GM12878 (cell line): ENCODE measurements around the gene SDK2. TPM values are rescaled to one million over a fixed set of nuclear protein-coding genes. Genes with fewer than 3 reads are reported as not detected.

Experiments
- ATAC-seq: fragments of 200-7000 bp; cut with Tn5 transposase; 3 replicates; pipeline ENCODE4 v1.9.1; 2020; ENCODE audit warnings: mild to moderate bottlenecking, moderate library complexity
- BruUV-seq: library from RNA; stranded (reverse); fragments of 400-500 nt; replicated peaks from 2 replicates; lab custom pipeline; 2021; lab: Mats Ljungman, UMichigan
- CTCF ChIA-PET: fragments of 300-600 bp; sonication (Branson Sonifier 250); formaldehyde crosslinking; extraction: SDS; loops from one replicate; lab custom pipeline; 2021; ENCODE audit warnings: inconsistent platforms; lab: Yijun Ruan, JAX
- POLR2A ChIA-PET: fragments of 350-600 bp; formaldehyde crosslinking; extraction: SDS; loops from one replicate; lab custom pipeline; 2021; ENCODE audit warnings: inconsistent platforms; lab: Charles Lee
- RAD21 ChIA-PET: fragments of 300-600 bp; sonication (Branson Sonifier 250); formaldehyde crosslinking; loops from one replicate; lab custom pipeline; 2023; ENCODE audit warnings: antibody characterized with exemption; ENCODE audit not compliant: unreplicated experiment; lab: Charles Lee
- SMC1A ChIA-PET: fragments of 300-600 bp; sonication (Branson Sonifier 250); formaldehyde crosslinking; loops from one replicate; lab custom pipeline; 2023; ENCODE audit not compliant: unreplicated experiment, uncharacterized antibody; lab: Charles Lee
- DNase-seq: peaks from one replicate; pipeline ENCODE4 v3.0.0-alpha.2; 2011; ENCODE audit warnings: low read depth, low spot score
- FAIRE-seq: peaks from 3 replicates; lab custom pipeline; 2011; peaks lifted over from hg19 to GRCh38; lab: Jason Lieb, UNC
- H2AFZ ChIP-seq: 2 replicates; pipeline ENCODE4 v1.6.0; 2011; ENCODE audit warnings: low read depth, low read length, control low read depth; ENCODE audit not compliant: control insufficient read depth
- H3K27ac ChIP-seq: 2 replicates; pipeline ENCODE4 v1.5.1; 2011; ENCODE audit warnings: control low read depth; ENCODE audit not compliant: control insufficient read depth, insufficient read depth
- H3K27me3 ChIP-seq, 2 experiments: replicated peaks in 1 of 2; 2 replicates each; pipeline versions ENCODE4 v1.6.0 to v1.6.1; 2011; ENCODE audit warnings: low read length in 1 of 2; ENCODE audit not compliant: control insufficient read depth in 2 of 2, insufficient read depth in 2 of 2
- H3K36me3 ChIP-seq, 2 experiments: 2 replicates each; pipeline ENCODE4 v1.5.1; 2011; ENCODE audit warnings: low read length in 1 of 2; ENCODE audit not compliant: control insufficient read depth in 2 of 2, insufficient read depth in 2 of 2
- H3K4me1 ChIP-seq: 2 replicates; pipeline ENCODE4 v1.6.1; 2011; ENCODE audit warnings: mild to moderate bottlenecking, low read length, moderate library complexity, mixed read lengths; ENCODE audit not compliant: control insufficient read depth, insufficient read depth
- H3K4me2 ChIP-seq: 2 replicates; pipeline ENCODE4 v1.6.0; 2011; ENCODE audit warnings: control low read depth; ENCODE audit not compliant: control insufficient read depth, insufficient read depth
- H3K4me3 ChIP-seq: fragments of 200-600 bp; sonication (generic); 2 replicates; pipeline ENCODE4 v1.5.1; 2016
- H3K79me2 ChIP-seq: 2 replicates; pipeline ENCODE4 v1.6.0; 2011; ENCODE audit warnings: low read length; ENCODE audit not compliant: control insufficient read depth, insufficient read depth
- H3K9ac ChIP-seq: 2 replicates; pipeline ENCODE4 v1.8.0; 2011; ENCODE audit warnings: low read length, control low read depth, mixed read lengths; ENCODE audit not compliant: control insufficient read depth, insufficient read depth
- H3K9me3 ChIP-seq: replicated peaks from 3 replicates; pipeline ENCODE4 v1.5.1; 2011; ENCODE audit warnings: mild to moderate bottlenecking, low read length; ENCODE audit not compliant: control insufficient read depth, insufficient read depth
- H4K20me1 ChIP-seq: 2 replicates; pipeline ENCODE4 v1.6.0; 2011; ENCODE audit not compliant: control insufficient read depth, insufficient read depth
- BCLAF1 ChIP-seq: fragments of 450-650 bp; IDR thresholded peaks from 2 replicates; pipeline ENCODE4 v1.6.1; 2017; ENCODE audit warnings: antibody characterized with exemption, mild to moderate bottlenecking, moderate library complexity
- CBX3 ChIP-seq: fragments of 200-600 bp; sonication (generic); IDR thresholded peaks from 2 replicates; pipeline ENCODE4 v1.6.1; 2016; ENCODE audit warnings: low read depth, borderline replicate concordance
- CREM ChIP-seq: IDR thresholded peaks from 2 replicates; pipeline ENCODE4 v1.6.1; 2014; ENCODE audit warnings: antibody characterized with exemption, low read depth
- FOXK2 ChIP-seq: fragments of 450-650 bp; IDR thresholded peaks from 2 replicates; pipeline ENCODE4 v1.6.1; 2017; ENCODE audit warnings: mild to moderate bottlenecking, moderate library complexity
- IRF5 ChIP-seq: fragments of 450-650 bp; IDR thresholded peaks from 2 replicates; pipeline ENCODE4 v1.6.1; 2017; ENCODE audit warnings: borderline replicate concordance
- LARP7 ChIP-seq: fragments of 450-650 bp; IDR thresholded peaks from 2 replicates; pipeline ENCODE4 v1.6.1; 2017; ENCODE audit warnings: mild to moderate bottlenecking
- MLLT1 ChIP-seq: fragments of 450-650 bp; IDR thresholded peaks from 2 replicates; pipeline ENCODE4 v1.6.1; 2016; ENCODE audit warnings: mild to moderate bottlenecking
- RAD51 ChIP-seq: fragments of 450-650 bp; IDR thresholded peaks from 2 replicates; pipeline ENCODE4 v1.6.1; 2016; ENCODE audit warnings: moderate library complexity, mild to moderate bottlenecking, inconsistent platforms
- SPI1 ChIP-seq: IDR thresholded peaks from 2 replicates; pipeline ENCODE4 v1.6.1; 2011; ENCODE audit warnings: low read depth, mild to moderate bottlenecking, low read length, moderate library complexity, borderline replicate concordance; ENCODE audit not compliant: insufficient read depth
- USF1 ChIP-seq: IDR thresholded peaks from 2 replicates; pipeline ENCODE4 v1.6.1; 2011; ENCODE audit warnings: borderline replicate concordance, low read depth, mild to moderate bottlenecking, moderate library complexity, mixed read lengths, low read length; ENCODE audit not compliant: insufficient read depth; ENCODE audit errors: extremely low read length
- WRNIP1 ChIP-seq: IDR thresholded peaks from 2 replicates; pipeline ENCODE4 v1.6.1; 2011; ENCODE audit warnings: low read depth, low read length, improper control_type of control experiment, borderline replicate concordance
- ZNF24 ChIP-seq: fragments of 450-650 bp; IDR thresholded peaks from 2 replicates; pipeline ENCODE4 v1.6.1; 2017; ENCODE audit warnings: antibody characterized with exemption, mild to moderate bottlenecking
- WGBS: methylation state at CpG from one replicate; pipeline ENCODE4 v1.1.6; 2016; ENCODE audit warnings: low lambda C conversion rate; ENCODE audit not compliant: insufficient replicate concordance, insufficient coverage; ENCODE audit errors: missing lambda C conversion rate; 5-methylcytosine and 5-hydroxymethylcytosine counted together
- in situ Hi-C: fragments of 300-500 bp; cut with MboI; formaldehyde crosslinking; loops from 9 replicates; pipeline ENCODE4 v1.14.3; 2018; ENCODE audit warnings: mixed read lengths
- intact Hi-C: fragments of 100-400 bp; cut with micrococcal nuclease; formaldehyde crosslinking; loops from one replicate; pipeline ENCODE4 v1.14.2; 2022; ENCODE audit not compliant: unreplicated experiment
- polyA plus RNA-seq, 11 experiments: library from polyadenylated mRNA; depleted of rRNA in 4 of 11; unstranded in 6 of 11; stranded (reverse) in 5 of 11; fragments of >200 nt; fragmentation: Nextera tagmentation in 4 of 11; fragmentation: Illumina TruSeq in 1 of 11; extraction: Ambion mirVana in 4 of 11; extraction: Trizol in 1 of 11; gene quantifications; 1 replicate in 1 of 11; 2 replicates in 10 of 11; pipeline versions ENCODE4 v1.2.1 to v1.2.3, GENCODE V29; 2011 to 2016; ENCODE audit warnings: inconsistent platforms in 2 of 11, missing spikeins in 2 of 11, low read depth in 1 of 11
- total RNA-seq, 4 experiments: library from RNA; depleted of rRNA in 3 of 4; stranded (reverse); fragments of >200 nt in 3 of 4; fragmentation: Illumina TruSeq in 1 of 4; extraction: Trizol in 1 of 4; gene quantifications; 2 replicates each; pipeline versions ENCODE4 v1.2.1 to v1.2.3, GENCODE V29; 2013 to 2021
- TF ChIP-seq, protein P1 (sequence below): fragments of 450-650 bp; IDR thresholded peaks from 2 replicates; pipeline ENCODE4 v1.6.1; 2017; ENCODE audit warnings: mild to moderate bottlenecking, low read depth, inconsistent platforms; ENCODE audit not compliant: poor library complexity, severe bottlenecking

The SDK2 gene
- total and polyA plus RNA-seq, 10 of the 15 experiments (the other 5 are each of a cell fraction or from before 2014, with no cell fraction given), result 0.03 to 0.08 (median 0.03) TPM; not detected in 7

- TF ChIP-seq IRF5, result no peak
- no peak for TF ChIP-seq LARP7
Measured at GRCh38 chr17:73660366-73660765, 16.1 kb upstream of the SDK2 start (continued).

DNA sequence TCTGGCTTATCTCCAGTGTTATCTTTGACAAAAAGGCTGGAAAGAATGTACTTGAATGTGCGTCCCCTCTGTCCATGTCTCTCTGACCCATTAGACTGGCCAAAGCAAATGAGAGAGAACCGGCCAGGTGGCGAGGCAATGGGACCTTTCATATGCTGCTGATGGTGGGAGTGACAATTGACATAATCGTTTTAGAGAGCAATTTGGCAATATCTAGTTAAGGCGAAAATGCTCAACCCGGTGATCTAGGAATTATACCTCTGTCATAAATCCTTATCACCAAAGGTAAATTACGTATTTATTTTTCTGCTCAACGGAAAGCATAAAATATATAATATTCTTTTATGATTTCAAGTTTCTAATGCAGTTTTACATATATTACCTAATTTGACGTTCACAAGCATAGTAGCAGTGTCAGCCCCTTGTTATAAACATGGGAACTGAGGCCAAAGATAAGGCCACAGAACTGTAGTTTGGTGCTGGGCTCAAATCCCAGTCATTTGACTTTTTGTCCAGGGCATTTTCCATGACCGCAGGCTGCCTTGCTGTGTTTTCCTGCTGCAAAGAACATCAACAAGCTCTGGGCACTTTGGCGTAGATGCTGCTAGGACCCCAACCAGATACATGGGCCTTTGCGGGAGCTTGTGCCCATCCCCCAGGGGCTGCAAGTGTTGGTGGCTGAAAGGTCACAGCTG lies 14.7 kb upstream of the SDK2 start:
- SMC1A ChIA-PET, result no interaction called here
- RAD21 ChIA-PET, result no interaction called here
- no peaks in the 10 kb centered on the region; the same call in 2 of the 3 replicates for H3K9me3 ChIP-seq
- DNase-seq (no peak), FAIRE-seq (no peak), ATAC-seq (no peak)
- WGBS, result 55% methylated on average over 12 of the region's 12 CpGs
- H3K9ac ChIP-seq, result no peak overlapping the region
- no peak overlapping the region for H3K27ac ChIP-seq
- no peaks in the 10 kb centered on the region for H3K79me2 ChIP-seq
- intact Hi-C loops (no loop called here), in situ Hi-C loops (no loop called here)
- no peak overlapping the region for H3K4me2 ChIP-seq
- no peak overlapping the region for H2AFZ ChIP-seq
- no peaks in the 10 kb centered on the region for H4K20me1 ChIP-seq
- no TSS peak for BruUV-seq
- H3K27me3 ChIP-seq, result no peaks in the 10 kb centered on the region; a peak in 1 of 4 replicates
- POLR2A ChIA-PET, result no interaction called here
- no peaks in the 10 kb centered on the region for H3K36me3 ChIP-seq
- CTCF ChIA-PET, result no interaction called here
- no peak overlapping the region for H3K4me3 ChIP-seq
- H3K4me1 ChIP-seq, result no peaks in the 10 kb centered on the region
- TF ChIP-seq CREM, result no peak
- no peak for TF ChIP-seq ZNF24
- TF ChIP-seq USF1, result no peak
- TF ChIP-seq FOXK2, result no peak
- no peak for TF ChIP-seq WRNIP1
- no peak for TF ChIP-seq SPI1
- TF ChIP-seq RAD51, result no peak
- no peak for TF ChIP-seq MLLT1
- no peak for TF ChIP-seq CBX3
- no peak for TF ChIP-seq BCLAF1
- TF ChIP-seq, protein P1, sequence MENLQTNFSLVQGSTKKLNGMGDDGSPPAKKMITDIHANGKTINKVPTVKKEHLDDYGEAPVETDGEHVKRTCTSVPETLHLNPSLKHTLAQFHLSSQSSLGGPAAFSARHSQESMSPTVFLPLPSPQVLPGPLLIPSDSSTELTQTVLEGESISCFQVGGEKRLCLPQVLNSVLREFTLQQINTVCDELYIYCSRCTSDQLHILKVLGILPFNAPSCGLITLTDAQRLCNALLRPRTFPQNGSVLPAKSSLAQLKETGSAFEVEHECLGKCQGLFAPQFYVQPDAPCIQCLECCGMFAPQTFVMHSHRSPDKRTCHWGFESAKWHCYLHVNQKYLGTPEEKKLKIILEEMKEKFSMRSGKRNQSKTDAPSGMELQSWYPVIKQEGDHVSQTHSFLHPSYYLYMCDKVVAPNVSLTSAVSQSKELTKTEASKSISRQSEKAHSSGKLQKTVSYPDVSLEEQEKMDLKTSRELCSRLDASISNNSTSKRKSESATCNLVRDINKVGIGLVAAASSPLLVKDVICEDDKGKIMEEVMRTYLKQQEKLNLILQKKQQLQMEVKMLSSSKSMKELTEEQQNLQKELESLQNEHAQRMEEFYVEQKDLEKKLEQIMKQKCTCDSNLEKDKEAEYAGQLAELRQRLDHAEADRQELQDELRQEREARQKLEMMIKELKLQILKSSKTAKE, result no peak
